Stimulated activated CD8-positive, alpha-beta memory T cell treated with anti-CD3 and anti-CD28 coated beads, Interleukin-2, amount 100 ng/mL, for 1 hour (primary cell): ENCODE measurements around the gene MTR.

Experiments
- DNase-seq, 2 donors: peaks; one replicate each; pipeline ENCODE4 v3.0.0-alpha.2; 2020; ENCODE audit warnings: low read depth in 2 of 2

The MTR gene

DNA sequence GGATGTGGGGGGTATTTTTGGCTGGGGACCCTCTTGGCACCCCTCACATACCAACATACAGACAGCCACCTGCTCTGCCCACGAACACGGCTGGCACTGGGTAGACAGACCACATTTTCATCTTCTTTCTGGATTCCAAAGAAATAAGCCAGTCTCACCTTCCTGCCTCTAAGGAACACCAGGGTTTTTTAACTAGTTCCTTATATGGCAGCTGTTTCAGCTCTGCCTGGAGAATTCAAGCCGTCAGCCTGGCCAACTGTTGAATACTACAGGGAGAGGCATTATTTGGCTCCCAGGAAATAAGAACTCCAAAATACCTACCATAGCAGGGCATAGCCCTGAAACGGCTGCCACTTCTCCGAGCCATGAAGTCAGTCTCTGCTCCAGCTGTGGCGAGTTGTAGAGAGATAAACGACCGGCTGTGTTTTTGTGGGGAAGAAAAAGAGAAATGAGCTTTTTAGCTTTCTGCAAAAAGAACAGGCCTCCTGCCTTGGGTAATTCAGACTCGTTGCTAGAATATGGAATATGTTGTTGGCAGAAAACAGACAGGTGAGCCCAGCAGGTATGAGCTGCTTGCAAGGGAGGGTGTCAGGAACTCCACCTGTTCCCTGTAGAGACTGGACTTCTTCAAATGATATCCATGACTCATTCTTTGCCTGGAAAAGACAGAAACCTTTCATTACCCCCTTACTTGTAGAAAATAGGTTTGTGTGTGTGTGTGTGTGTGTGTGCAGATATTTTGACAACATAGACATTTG, 157.3 kb downstream of the MTR start:
- DNase-seq: no peak

DNA sequence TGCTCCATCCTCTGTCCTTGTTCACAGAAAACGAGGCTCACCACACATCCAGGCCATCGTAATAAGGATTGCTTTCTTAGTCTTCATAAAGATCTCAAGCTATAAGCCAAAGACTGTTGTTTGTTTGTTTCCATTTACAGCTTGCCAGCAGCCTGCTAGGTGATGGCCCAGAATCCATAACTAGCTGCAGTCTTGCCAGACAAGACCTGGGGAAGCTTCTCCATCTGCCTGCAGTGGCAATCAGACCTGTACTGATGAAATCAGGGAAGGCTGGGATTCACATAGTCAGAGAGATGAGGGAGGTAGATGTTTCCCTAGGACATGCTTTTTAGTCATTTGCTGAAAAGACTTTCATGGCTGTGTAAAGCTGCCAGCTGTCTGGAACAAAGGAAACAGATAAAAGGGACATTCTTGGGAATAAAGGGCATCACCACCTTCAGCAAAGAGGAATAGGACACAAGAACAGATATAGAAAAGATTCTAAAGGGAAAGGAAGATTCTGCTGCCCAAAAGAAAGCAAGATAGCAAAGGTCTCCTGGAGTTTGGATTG, 158.1 kb downstream of the MTR start:
- DNase-seq: no peak
